Adipocyte (in vitro differentiated cells): ENCODE results near the gene CACNA1G.

Experiments used
- DNase-seq: peaks from one replicate; pipeline ENCODE4 v3.0.0-alpha.2; 2015; ENCODE audit warnings: low read depth
- H3K27me3 ChIP-seq: replicated peaks from 2 replicates; pipeline ENCODE4 v1.7.0; 2013; ENCODE audit warnings: mild to moderate bottlenecking, low read length, moderate library complexity; ENCODE audit not compliant: control insufficient read depth, insufficient read depth
- H3K36me3 ChIP-seq: 2 replicates; pipeline ENCODE4 v1.7.0; 2013; ENCODE audit warnings: low read length, mild to moderate bottlenecking, moderate library complexity; ENCODE audit not compliant: control insufficient read depth, insufficient read depth, severe bottlenecking
- H3K4me1 ChIP-seq: 2 replicates; pipeline ENCODE4 v1.7.0; 2013; ENCODE audit warnings: mild to moderate bottlenecking, low read length, moderate library complexity; ENCODE audit not compliant: control insufficient read depth, insufficient read depth
- H3K4me3 ChIP-seq: 2 replicates; pipeline ENCODE4 v1.7.0; 2013; ENCODE audit warnings: mild to moderate bottlenecking, low read length, moderate library complexity
- H3K9ac ChIP-seq: 2 replicates; pipeline ENCODE4 v1.7.0; 2013; ENCODE audit warnings: mild to moderate bottlenecking, low read length, moderate library complexity
- H3K9me3 ChIP-seq: 2 replicates; pipeline ENCODE4 v1.7.0; 2013; ENCODE audit warnings: mild to moderate bottlenecking, low read length, moderate library complexity; ENCODE audit not compliant: control insufficient read depth

CACNA1G gene

DNA sequence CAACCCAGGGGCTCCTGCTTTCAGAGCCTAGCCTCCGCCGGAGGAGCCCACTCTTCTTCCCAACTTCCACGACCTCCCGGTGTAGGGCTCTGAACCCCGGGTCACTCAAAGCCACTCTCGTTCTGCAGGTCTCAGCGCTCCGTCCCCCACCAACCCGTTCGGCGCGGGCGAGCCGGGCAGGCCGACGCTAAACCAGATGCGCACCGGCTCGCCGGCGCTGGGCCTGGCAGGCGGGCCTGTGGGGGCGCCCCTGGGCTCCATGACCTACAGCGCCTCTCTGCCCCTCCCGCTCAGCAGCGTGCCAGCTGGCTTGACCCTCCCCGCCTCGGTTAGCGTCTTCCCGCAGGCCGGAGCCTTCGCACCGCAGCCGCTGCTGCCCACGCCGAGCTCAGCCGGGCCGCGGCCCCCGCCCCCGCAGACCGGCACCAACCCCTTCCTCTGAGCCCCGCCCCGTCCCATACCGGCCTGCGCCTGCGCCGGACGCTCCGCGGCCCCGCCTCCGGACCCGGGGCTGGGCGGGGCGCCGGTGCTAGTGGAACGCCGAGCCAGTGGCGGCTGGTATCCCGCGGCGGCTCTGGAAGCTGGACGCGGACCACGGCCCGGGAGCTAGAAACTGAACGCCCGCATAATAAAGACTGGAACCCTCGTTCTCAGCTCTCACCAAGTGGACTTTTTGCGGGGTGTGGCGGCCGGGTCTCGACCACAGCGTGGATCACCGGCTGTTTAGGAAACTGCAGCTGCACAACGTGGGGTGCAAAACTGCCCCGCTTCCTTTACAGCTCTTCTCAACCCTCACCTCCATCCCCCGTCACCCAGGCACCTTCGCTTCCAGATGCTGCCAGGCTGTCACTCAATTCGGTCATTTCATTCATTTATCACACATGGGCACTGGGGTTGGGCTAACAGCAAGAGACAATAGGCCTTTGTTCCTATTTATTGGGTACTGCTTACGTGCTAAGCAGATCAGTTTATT, 18.5 kb upstream of the CACNA1G start:
- Histone ChIP-seq H3K9ac (peak overlapping the region; percentile 85), H3K4me3 (peak overlapping the region; percentile 84), H3K4me1 (peaks cover 29% of the 10 kb centered on the region), H3K9me3 (no peaks in the 10 kb centered on the region), H3K36me3 (no peaks in the 10 kb centered on the region), H3K27me3 (peaks cover 4% of the 10 kb centered on the region)
- peak; percentile 96 for DNase-seq

GRCh38 chr17:50542795-50543774, 17.4 kb upstream of the CACNA1G start:
- Histone ChIP-seq H3K4me3 (peak overlapping the region; percentile 84), H3K36me3 (no peaks in the 10 kb centered on the region), H3K4me1 (peaks cover 33% of the 10 kb centered on the region), H3K27me3 (peaks cover 4% of the 10 kb centered on the region), H3K9ac (peak overlapping the region; percentile 85), H3K9me3 (no peaks in the 10 kb centered on the region)
- DNase-seq: no peak

- no peaks in the 10 kb centered on the region for H3K9me3 ChIP-seq
- no peak overlapping the region for H3K9ac ChIP-seq
- H3K36me3 ChIP-seq: no peaks in the 10 kb centered on the region
- peaks cover 4% of the 10 kb centered on the region for H3K27me3 ChIP-seq
- DNase-seq: no peak
- H3K4me3 ChIP-seq: no peak overlapping the region
- H3K4me1 ChIP-seq: peaks cover 25% of the 10 kb centered on the region
Observed at GRCh38 chr17:50544516-50544915, 16.0 kb upstream of the CACNA1G start.

GRCh38 chr17:50545311-50545710, 15.2 kb upstream of the CACNA1G start:
- DNase-seq: no peak
- H3K9ac ChIP-seq: no peak overlapping the region
- H3K27me3 ChIP-seq: peaks cover 4% of the 10 kb centered on the region
- no peak overlapping the region for H3K4me3 ChIP-seq
- peaks cover 25% of the 10 kb centered on the region for H3K4me1 ChIP-seq
- H3K9me3 ChIP-seq: no peaks in the 10 kb centered on the region
- no peaks in the 10 kb centered on the region for H3K36me3 ChIP-seq

DNA sequence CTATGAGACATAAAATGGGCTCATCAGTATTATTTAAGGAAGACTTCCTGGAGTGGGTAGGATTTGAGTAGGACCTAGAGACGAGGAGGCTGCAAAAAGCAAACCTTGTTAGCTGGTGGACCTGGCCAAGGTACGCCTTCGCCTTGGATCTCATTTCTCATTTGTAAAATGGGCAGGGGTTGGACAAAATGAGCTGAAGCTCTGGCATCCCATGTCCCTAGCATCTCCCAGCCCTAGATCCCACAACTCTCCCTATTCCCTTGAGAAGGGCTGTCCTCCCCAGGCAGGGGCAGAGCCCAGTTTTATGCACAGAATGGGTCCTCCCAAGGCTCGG, 13.8 kb upstream of the CACNA1G start:
- no peaks in the 10 kb centered on the region for H3K9me3 ChIP-seq
- H3K4me3 ChIP-seq: no peak overlapping the region
- H3K27me3 ChIP-seq: peaks cover 4% of the 10 kb centered on the region
- H3K9ac ChIP-seq: peak overlapping the region; percentile 92
- no peaks in the 10 kb centered on the region for H3K36me3 ChIP-seq
- DNase-seq: no peak
- peaks cover 17% of the 10 kb centered on the region for H3K4me1 ChIP-seq

GRCh38 chr17:50547035-50547735, 13.3 kb upstream of the CACNA1G start, which contains the start of gene SPATA20:
Gene SPATA20, plus strand, starts transcription at chr17:50547174. Its CDS starts 35 bp downstream, at chr17:50547209.
- H3K9me3 ChIP-seq: no peaks in the 10 kb centered on the region
- peak within 1 kb of the TSS; percentile 92 for H3K9ac ChIP-seq
- H3K4me1 ChIP-seq: peaks cover 15% of the 10 kb centered on the region
- peak; percentile 97 for DNase-seq
- peaks cover 4% of the 10 kb centered on the region for H3K27me3 ChIP-seq
- H3K4me3 ChIP-seq: peak within 1 kb of the TSS; percentile 87
- H3K36me3 ChIP-seq: no peaks in the 10 kb centered on the region

DNA sequence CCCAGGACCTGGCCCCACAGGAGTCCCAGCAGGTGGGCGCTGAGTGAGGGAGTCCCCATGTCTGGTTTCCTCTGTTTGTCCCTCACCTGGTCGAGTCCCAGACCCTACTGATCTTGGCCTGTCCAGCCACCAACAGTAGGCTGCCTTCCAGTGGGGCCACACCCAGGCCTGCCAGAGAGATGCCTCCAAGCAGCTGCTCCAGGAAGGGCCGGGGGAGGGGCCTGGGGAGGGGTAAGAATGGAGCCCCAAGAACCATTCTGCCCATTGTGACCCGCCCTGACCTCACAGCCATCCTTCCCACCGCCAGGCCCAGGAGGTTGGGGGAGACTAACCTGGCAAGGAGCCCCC, 12.8 kb upstream of the CACNA1G start:
- Histone ChIP-seq H3K4me3 (peak overlapping the region; percentile 87), H3K9me3 (no peaks in the 10 kb centered on the region), H3K27me3 (peaks cover 4% of the 10 kb centered on the region), H3K4me1 (peaks cover 10% of the 10 kb centered on the region), H3K36me3 (no peaks in the 10 kb centered on the region), H3K9ac (peak overlapping the region; percentile 92)
- no peak for DNase-seq

GRCh38 chr17:50548831-50549230, 11.7 kb upstream of the CACNA1G start:
- Histone ChIP-seq H3K4me3 (no peak overlapping the region), H3K36me3 (no peaks in the 10 kb centered on the region), H3K4me1 (peaks cover 6% of the 10 kb centered on the region), H3K9ac (no peak overlapping the region), H3K9me3 (no peaks in the 10 kb centered on the region), H3K27me3 (peaks cover 4% of the 10 kb centered on the region)
- DNase-seq: no peak

- Histone ChIP-seq H3K4me3 (no peak overlapping the region), H3K9ac (no peak overlapping the region), H3K36me3 (no peaks in the 10 kb centered on the region), H3K9me3 (no peaks in the 10 kb centered on the region), H3K4me1 (peaks cover 6% of the 10 kb centered on the region), H3K27me3 (peaks cover 4% of the 10 kb centered on the region)
- no peak for DNase-seq
Observed at GRCh38 chr17:50549256-50549941, 11.1 kb upstream of the CACNA1G start.

GRCh38 chr17:50549969-50550368, 10.5 kb upstream of the CACNA1G start:
- peaks cover 4% of the 10 kb centered on the region for H3K27me3 ChIP-seq
- H3K4me1 ChIP-seq: peaks cover 6% of the 10 kb centered on the region
- H3K4me3 ChIP-seq: no peak overlapping the region
- DNase-seq: no peak
- no peaks in the 10 kb centered on the region for H3K36me3 ChIP-seq
- H3K9me3 ChIP-seq: no peaks in the 10 kb centered on the region
- H3K9ac ChIP-seq: no peak overlapping the region
